GM23338 (cell line): ENCODE measurements around the gene PTPN20.
"Not testable (repeated sequence)": the region's sequence is repeated elsewhere in the genome, so short reads cannot be mapped to it uniquely, and the experiment has no call there.

Source experiments
- CTCF ChIP-seq, 2 experiments: fragments of 200-600 bp in 1 of 2; sonication (generic) in 1 of 2; conservative IDR thresholded peaks; 2 replicates each; pipeline versions ENCODE4 v1.5.1 to v1.6.1; 2016 to 2017; ENCODE audit warnings: antibody characterized with exemption in 2 of 2, low read depth in 2 of 2, mild to moderate bottlenecking in 2 of 2, moderate library complexity in 1 of 2
- ETS1 ChIP-seq: IDR thresholded peaks from 2 replicates; pipeline ENCODE4 v1.6.1; 2016; ENCODE audit warnings: antibody characterized with exemption
- EZH2 ChIP-seq: fragments of 200-600 bp; sonication (generic); IDR thresholded peaks from one replicate; pipeline ENCODE4 v1.8.0; 2017; ENCODE audit warnings: antibody characterized with exemption, mild to moderate bottlenecking, low read depth; ENCODE audit not compliant: unreplicated experiment
- EZH2phosphoT487 ChIP-seq: fragments of 200-600 bp; sonication (generic); IDR thresholded peaks from one replicate; pipeline ENCODE4 v1.8.1; 2018; ENCODE audit warnings: antibody characterized with exemption; ENCODE audit not compliant: unreplicated experiment
- JUNB ChIP-seq: IDR thresholded peaks from one replicate; pipeline ENCODE4 v1.6.1; 2016; ENCODE audit warnings: antibody characterized with exemption; ENCODE audit not compliant: unreplicated experiment
- NANOG ChIP-seq: IDR thresholded peaks from 2 replicates; pipeline ENCODE4 v1.6.1; 2016; ENCODE audit warnings: antibody characterized with exemption, borderline replicate concordance
- POLR2AphosphoS5 ChIP-seq: IDR thresholded peaks from 2 replicates; pipeline ENCODE4 v1.6.1; 2016; ENCODE audit warnings: antibody characterized with exemption, low read depth
- REST ChIP-seq: IDR thresholded peaks from one replicate; pipeline ENCODE4 v1.6.1; 2018; ENCODE audit warnings: antibody characterized with exemption; ENCODE audit not compliant: unreplicated experiment
- ZNF114 ChIP-seq: fragments of 250-450 bp; sonication (Bioruptor Pico); IDR thresholded peaks from 2 replicates; pipeline ENCODE4 v1.5.0; 2020; ENCODE audit warnings: mild to moderate bottlenecking, moderate library complexity

GRCh38 chr10:46941091-46941490, 29.9 kb downstream of the PTPN20 start:
- not testable (repeated sequence) for TF ChIP-seq POLR2AphosphoS5; REST; NANOG; ETS1; CTCF (conservative IDR thresholded peaks at IDR 0.05; ENCODE audit: low read depth in 2 of 2); EZH2; EZH2phosphoT487; JUNB; ZNF114
